ENCODE measurements around the gene SHROOM4.
A peak's percentile ranks its signal among the peaks of the same experiment; 100 is the strongest.

GRCh38 chrX:50747471-50747900 lies 66.5 kb downstream of the SHROOM4 start:
- TF ChIP-seq CTCF (IDR thresholded peaks at IDR 0.05): peak; percentile 44 to 71 (median 60)
- TF ChIP-seq POLR2A (IDR thresholded peaks at IDR 0.05): no peak
